NCI-H2171 (cell line): ENCODE results near the gene LETM1.

ENCODE experiments used
- DNase-seq: peaks from one replicate; lab custom pipeline; 2025; lab: John Stamatoyannopoulos, UW

Gene LETM1

DNA sequence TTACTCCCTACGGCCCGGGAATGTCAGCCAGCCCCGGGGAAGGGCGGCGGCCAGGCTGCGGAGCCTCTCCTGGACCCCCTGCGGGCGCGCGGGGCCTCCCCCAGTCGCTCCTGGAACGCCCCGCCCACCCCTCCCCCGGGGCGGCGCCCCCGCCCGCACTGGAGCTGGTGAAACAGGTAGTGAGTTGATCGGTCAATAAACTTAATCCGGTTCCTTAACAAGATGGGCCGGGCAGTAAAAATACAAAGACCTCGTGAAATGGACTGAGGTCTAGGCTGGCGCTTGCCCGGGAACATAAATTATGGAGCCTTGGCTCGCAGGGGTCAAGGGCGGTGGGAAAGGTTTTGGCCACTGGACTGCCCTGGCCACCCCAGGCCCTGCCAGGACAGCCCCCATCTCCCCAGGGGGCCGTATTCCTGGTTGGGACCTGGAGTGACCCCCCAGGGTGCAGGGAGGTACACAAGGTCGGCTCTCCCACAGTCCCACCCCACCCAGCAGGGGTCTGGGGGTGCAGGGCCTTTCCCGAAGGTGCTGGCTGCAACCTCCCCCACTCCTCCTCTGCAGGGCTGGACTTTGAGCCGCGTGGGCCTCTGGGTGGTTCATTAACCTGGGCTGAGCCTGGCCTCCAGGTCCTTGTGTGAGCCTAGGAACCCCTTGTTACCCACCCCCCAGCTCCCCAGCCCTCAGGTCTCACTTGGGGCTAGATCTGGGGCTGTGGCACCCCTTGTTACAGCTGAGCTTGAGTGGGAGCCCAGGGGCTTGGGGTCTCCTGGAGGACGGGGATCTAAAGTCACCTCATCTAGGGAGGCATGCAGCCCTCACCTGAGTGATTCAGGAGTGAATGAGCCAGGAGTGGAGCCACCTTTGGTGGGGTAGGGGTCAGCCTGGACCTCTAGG, 60.4 kb downstream of the LETM1 start:
- DNase-seq, result no peak

DNA sequence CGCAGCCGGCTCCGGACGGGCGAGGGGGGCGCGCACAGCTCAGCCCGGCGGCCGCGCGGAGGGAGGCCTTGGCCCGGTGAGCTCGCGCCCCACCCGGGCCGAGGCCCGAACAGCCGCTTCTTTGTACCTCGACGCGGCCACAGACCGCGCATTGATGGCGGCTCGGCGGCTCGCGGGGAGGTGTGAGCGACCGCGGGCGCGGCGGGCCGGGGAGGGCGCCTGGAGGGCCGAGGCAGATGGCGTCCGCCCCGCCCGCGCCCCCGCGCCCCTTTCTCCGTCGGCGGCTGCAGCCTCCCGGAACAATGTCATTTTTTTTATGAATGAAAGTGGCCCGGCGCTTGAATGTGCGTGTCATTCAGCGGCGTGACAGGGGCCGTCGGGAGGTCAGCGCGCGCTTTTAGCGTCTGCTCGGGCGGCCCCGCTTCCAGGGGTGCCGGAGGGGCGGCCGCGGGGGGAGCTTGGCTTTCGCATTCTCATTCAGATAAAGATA, 61.1 kb downstream of the LETM1 start:
- no peak for DNase-seq

DNA sequence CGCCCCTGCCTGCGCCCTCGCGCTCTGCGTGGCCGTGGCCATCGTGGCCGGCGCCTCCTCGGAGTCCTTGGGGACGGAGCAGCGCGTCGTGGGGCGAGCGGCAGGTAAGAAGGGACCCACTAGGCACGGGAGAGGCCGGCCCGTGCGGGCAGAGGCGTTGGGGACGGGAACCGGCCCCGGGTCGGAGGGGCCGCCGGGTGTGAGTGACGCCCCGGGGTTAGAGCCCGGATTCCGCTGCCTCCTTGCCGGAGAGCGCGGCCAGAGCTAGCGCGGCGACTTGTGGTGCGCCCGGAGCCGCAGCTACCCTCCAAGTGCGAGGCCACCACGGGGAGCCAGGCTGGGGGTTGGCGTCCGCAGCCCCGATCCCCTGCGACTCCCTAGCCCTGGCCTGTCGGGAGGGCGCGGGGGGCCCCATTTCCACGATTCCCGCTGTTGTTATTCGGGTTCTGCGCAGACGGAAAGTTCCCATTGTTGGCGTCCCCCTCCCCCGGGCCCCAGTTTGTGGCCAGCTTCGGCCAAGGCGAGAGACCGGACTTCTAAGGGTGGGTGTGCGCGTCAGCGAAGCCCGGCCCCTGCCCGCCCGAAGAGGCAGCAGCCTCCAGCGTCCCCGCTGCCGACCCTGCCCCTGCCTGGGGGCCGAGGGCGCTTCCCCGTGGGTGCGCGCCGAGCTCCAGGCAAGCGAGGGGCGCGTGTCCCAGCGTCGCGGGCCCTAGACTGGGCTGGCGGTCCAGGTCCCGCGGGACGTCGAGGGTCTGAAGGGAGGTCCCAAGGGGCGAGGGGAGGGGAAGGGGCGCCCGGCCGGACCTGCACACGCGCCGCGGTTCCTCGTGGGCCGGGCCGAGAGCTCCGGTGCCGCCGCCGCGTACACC, 61.8 kb downstream of the LETM1 start:
- DNase-seq, result no peak

DNA sequence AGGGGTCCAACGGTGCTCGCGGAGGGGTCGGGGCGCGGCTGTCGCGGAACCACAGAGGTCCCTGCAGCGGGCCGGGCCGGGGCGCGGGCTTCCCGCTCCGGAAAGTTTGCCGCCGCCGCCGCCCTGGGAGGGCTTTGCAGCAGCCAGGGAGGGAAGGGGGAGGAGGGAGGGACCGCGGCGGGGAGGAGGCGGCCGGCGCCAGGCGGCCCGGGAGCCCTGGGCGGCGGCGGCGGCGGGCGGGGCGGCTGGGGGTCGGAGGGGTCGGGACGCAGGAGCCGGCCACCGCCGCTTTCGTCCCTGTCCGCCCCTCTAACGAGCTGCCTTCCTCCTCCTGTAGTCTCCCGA, 62.5 kb downstream of the LETM1 start:
- no peak for DNase-seq

DNA sequence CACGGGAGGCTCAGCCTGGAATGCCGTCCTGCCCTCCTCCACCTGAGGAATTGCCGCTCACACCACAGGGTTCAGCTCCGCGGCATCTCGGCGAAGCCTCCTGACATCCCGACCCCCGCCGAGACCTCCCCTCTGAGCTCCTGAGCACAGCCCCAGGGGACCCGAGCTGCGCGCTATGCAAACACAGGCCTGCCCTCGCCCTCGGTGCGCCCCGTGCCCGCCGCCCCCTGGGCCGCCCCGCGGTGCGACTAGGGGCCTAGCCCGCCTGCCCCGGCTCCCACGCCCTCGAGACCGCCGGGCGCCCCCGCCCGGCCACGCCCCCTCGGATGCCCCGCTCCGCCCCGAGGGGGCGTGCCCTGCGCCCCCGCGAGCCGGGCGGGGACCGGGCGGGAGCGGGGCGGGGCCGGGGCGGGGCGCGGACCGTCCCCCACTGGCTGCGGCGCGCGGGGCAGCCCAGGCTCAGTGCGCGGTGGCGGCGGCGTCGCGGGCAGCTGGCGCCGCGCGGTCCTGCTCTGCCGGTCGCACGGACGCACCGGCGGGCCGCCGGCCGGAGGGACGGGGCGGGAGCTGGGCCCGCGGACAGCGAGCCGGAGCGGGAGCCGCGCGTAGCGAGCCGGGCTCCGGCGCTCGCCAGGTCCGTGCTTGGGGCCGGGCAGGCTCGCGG, 63.0 kb downstream of the LETM1 start, which contains the start of gene FGFR3:
Gene FGFR3, plus strand, starts transcription at position 462 of the 664 bp plus-strand sequence. CDS start 642 bp downstream, outside the sequence.
- peak; percentile 42 for DNase-seq

DNA sequence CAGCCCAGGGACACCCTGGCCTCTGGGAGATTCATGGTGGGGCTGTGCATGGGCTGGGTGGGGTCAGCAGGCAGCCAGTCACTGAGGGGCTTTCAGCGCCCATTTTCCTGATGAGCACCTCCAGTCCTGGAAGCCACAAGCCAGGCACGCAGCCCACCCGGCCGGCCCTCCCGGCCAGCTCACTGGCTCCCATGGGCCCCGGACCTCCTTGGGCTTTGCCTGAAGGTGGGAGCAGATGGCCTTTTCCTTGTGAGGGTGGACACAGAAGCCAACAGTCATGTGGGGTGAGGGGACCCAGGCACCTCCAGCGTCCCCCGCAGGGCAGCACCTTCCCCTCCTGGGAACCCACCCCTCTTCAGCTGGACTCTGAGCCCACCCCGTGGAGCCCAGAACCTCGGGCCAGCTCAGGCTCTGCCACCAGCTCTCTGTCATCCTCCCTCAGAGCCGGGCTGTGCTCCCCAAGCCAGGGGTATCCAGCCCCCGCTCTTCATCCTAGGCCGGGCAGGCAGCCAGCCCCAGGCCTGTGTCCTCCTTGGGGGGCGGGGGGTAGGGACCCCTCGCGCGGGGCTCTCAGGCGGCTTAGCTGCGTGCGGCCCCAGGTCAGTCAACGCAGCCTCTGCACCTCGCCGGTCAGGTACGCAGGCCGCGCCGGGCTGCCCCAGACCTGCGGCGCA, 63.7 kb downstream of the LETM1 start:
- DNase-seq, result no peak

DNA sequence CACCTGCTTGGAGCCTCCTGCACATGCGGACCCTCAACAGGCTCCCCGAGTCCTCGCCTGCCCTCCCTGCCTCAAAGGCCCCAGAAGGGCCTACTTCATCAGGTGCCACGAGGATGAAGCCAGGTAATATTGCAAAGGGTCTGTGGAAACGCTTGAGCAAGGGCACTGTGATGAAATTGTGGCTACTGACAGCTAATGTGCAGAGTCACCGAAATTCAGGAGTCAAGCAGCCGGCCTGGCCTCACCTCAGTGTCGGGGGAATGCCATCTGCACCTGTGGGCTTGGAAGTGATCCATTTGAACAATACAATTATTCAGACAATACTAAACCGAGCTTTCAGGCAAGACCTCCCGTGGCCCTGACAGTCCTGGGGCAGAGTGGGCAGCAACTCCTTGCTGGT, 66.0 kb downstream of the LETM1 start:
- no peak for DNase-seq

DNA sequence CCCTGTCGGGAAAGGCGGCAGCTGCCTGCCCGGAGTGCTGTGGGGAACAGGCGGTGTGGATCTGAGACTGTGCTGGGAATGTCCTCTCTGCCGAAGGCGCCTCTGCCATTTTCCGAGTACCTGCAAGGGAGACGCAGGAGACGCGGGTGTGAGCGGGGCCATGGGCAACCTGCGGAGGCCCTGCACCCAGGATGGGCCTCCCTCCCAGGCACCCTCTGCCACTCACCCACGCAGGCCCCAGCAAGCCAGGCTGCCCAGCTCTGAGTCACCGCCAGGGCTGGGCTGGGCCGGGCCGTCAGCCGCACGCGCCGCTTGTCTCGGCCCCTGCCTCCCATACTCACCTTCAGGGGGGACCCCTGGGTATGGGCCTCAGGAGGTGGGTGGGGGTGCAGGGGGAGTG, 66.4 kb downstream of the LETM1 start:
- DNase-seq, result no peak

DNA sequence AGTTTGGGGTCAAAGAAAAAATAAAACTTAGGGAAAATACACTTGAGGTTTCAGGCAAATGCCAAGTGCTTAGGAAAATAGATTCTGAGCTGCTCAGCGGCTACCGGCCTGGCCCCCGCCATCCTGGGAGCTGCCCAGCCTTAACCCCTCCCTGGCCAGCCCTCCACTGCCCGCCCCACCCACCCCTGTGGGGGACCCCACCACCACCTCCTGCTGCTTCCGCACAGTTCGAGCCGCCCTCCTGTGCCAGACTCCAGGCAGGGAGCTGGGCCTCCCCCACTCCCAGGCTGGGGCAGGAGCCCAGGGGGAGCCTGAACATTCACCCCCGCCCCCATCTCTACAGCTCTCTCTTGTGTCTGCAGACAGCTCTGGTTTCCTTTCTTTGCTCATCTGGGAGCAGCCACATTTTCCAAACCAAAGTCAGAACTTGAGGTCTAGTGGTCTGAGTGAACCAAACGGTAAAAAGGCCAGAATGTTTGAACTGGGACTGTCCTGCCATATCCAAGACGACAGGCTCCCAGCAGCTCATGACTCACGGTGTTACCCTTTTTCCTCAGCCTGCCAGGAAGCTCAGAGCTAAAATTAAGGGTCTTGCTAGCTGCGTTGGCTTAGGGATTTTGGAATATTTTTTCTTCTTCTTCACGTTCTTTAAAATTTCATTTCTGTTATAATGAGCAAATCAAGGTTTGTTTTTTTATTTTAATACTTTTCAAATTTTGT, 67.5 kb downstream of the LETM1 start:
- DNase-seq, result no peak

DNA sequence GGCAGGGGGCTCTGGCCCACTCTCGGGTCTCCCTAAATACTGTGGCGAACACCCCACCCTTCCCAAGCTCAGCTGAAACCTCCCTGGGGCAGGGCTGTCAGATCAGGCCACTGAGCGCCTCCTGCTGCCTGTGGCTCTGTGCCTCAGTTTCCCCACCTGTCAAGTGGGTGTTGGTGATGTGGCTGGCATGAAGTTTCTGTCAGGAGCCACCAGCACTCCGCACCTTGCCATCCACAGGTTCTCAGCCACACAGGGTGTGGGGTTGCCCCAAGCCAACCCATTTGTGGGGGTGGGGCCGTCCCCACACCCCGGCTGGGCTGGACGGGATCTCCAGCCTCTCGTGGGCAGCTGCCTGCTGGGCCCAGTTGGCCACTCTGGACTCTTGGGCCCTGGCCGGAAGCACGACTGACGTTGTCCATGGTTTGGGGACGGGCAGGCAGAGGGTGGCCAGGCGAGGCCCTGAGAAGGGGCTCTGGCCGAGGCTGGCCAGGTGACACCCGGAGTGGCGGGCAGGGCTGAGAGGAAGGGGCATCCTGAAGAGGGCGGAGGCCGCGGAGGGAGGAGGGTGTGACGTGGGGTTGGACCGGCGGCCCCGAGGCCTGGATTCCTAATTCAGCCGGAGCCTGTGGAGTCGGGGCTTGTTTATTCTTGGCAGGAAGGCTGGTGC, 68.4 kb downstream of the LETM1 start:
- no peak for DNase-seq

DNA sequence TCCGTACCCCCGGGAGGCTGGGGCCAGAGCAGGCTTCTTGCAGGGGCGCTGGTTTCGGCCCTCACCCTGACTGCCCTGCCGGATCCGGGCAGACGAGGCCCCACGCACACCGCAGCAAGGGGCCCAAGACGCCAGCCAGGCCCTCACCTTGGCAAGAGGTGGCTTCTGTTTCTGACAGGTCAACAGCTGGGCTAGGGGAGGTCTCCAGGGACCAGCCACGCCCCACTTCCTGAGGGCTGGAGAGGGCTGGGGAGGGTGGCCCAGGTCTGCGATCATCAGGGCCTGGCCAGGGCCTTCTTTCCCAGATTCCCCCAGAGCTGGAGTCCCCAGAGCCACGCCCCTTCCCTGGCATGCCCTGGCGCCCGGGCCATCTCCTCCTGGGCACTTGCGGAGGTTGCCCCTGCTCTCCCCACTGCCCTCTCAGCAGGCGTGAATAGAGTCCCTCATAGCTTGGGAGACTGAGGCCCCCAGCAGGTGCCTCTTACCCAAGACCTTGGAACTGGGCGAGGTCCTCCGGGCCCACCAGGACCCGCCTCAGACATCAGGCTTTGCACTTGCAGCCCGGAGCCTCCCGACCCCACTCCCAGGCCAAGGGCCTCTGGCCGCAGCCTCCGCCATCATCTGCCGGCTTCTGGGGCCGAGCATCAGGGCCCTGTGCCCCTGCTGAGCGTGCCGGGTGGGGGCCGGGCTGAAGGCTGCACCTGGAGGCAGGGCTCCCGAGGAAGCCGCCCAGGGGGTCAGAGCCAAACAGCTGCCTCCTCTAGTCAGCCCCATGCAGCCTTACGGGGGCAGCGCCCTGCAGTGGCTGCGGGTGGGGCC, 69.2 kb downstream of the LETM1 start:
- no peak for DNase-seq

DNA sequence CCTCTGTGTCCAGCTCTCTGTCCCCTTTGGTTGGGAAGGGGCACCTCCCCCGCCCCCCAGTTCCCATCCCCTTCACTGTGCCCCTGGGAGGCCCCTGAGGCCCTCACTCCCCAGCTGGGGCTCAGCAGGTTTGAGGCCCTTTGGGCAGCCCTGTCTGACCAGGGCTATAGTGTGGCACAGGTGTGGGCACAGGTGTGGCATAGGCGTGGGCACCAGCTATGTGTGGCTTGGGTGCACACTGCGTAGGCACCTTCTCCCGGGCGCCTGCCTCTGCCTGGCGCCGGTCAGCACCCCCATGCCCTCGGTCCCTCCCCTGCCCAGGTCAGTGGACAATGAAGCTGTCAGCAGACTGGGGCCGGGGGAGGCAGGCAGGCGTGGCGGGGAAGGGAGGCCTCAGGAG, 70.4 kb downstream of the LETM1 start:
- no peak for DNase-seq

DNA sequence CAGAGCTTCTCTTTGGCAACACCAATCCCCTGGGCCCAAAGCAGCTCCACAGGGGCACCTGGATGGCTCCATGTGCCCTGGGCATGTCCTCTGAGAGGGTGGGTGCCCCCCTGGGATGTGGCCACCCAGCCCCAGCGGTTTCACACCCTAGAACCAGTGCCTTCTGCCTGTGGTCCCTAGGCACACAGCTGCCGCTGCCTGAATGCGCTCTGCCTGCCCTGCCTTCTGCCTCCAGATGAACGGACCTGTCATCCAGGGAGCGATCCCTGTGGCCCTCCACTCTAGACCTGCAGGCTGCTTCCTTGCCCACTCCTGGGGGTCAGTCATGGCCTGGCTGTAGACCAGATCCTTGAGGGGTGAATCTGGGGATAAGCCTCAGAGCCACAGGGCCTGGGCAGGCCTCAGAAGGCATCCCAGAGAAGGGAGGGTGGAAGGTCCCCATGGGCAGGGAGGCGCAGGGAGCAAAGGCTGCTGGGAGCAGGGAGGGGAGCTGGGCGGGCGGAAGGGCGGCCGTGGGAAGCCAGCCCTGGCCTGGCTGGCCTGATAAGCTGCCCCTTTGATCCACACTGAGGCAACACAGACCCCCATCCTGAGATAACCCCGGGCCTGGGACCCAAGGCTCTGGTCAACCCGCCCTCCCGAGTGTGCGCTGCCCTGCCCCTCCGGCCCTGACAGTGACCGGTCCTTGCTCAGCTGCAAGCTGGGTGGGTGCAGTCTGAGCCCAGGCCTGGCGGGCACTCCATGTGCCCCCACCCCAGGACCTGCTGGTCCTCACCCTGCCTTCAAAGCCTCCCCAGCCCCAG, 71.0 kb downstream of the LETM1 start:
- no peak for DNase-seq

DNA sequence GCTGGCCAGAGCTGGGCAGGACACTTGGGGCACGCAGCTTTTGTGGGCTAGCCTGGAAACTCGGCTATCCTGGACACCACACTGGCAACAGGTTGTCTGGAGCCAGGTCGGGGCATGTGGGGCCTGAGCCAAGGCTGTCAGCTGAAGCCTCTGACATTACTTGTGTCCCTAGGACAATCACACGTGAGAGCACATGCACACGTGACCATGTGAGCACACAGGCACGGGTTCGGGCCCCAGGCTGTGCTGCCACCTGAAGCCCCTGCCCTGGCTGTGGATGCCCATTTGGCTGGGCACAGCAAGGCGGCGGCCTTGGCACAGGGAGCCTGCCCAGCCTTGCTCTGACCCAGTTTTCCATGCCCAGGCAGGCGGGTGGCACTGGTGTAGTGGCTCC, 71.6 kb downstream of the LETM1 start:
- DNase-seq, result no peak

DNA sequence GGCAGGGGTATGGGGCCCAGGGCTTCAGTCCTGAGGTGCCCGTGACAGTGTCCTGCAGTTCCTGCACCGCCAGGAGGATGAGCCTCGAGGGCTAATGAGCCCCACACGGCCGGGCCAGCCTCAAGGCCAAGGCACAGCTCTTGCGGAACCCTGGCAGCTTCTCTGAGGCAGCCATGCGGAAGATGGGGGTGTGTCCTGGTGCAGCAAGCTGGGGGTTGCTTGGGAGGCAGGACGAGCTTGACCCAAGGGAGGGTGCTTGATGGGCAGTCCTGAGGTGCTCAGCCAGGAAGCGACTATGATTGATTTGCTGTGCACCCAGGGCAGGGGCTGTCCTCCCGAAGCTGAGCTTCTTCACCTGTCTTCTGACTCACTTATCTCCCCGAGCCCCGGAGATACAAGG, 72.0 kb downstream of the LETM1 start:
- DNase-seq, result no peak

DNA sequence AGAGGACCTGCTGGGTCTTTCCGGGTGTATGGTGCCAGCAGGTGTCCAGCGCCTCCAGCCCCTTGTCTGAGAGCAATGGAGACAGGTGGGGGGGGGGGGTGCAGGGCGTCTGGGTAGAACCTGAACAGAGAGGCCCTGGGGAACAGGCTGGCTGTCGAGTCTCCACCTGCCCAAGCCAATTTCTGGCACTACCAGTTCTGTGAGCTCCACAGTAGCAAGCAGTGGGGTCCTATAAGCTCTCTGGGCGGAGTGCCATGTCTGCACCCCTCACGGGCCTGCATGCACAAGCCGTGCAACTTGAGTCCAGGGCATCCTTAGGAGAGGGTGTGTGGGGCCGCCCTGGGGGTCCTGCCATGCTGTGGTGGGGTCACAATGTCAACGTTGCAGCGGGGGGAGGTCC, 72.9 kb downstream of the LETM1 start:
- peak; percentile 40 for DNase-seq

DNA sequence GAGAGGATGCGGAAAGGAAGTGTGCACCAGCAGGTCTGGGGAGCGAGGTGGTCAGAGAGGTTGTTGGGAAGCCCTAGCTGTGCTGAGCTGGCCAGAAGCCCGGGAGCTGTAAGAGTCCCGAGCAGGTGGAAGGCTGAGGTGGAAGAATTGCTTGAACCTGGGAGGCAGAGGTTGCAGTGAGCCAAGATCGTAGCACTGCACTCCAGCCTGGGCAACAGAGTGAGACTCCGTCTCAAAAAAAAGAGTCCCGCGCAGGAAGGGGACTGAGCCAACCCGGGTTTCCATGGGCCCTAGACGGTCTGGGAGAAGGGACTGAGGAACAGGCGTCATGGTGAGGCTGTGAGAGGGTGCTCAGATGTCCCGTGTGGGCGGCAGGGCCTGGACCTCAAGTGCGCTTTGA, 75.5 kb downstream of the LETM1 start:
- no peak for DNase-seq

DNA sequence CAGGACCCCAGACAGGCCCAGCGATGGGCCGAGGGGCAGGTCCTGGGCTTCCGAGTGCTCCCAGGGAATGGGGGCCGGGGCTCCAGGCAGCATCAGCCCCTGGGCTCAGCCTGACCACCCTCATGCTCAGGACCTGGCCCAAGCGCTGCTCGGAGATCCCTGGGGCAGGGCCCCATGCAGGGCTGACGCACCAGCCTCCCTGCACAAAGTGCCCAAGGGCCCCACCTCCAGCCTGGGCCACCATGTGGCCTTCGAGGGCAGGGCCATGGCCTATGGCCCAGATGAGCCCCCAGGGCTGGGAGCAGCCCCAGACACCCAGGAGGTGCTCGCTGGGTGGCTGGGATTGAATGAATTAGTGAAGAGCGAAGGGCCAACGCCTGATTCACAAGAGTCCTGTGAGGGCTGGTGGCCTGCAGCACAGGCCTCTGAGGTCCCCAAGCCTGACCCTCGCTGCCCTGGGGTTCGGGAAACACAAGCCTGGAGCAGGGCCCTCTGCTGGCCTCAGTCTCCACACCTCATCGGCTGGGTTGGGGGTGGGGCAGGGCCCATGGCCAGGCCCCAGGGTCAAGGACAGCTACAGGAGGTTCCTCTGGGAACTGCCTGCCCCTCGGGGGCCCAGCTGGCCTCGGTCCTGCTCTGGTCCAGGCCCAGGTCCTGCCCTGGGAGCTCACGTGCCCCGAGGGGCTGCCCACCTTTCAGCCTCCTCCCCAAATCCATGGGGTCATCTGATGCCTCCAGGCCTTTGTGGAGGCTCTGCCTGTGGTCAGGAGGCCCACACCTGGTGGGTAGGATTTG, 76.2 kb downstream of the LETM1 start:
- no peak for DNase-seq
